Stimulated activated CD4-positive, alpha-beta T cell treated with anti-CD3 and anti-CD28 coated beads, Interleukin-4, amount 100 ng/mL, for 4 hours (primary cell): ENCODE data around the gene OCEL1.

Experiments
- DNase-seq, 2 experiments: peaks; one replicate each; pipeline ENCODE4 v3.0.0-alpha.2; 2020

Gene OCEL1

GRCh38 chr19:17211547-17212446 is 14.2 kb upstream of the OCEL1 start:
- no peak for DNase-seq

- no peak for DNase-seq
Measured at GRCh38 chr19:17213334-17213733, 12.7 kb upstream of the OCEL1 start.

- no peak for DNase-seq
Measured at GRCh38 chr19:17214508-17215126, 11.4 kb upstream of the OCEL1 start.

GRCh38 chr19:17215127-17215971 is 10.7 kb upstream of the OCEL1 start, which contains the start of gene USE1:
TSS of gene USE1 (plus strand) at chr19:17215357. CDS start at chr19:17215406, 49 bp downstream.
- DNase-seq = peak; percentile 78 to 84

GRCh38 chr19:17216058-17216670 is 9.9 kb upstream of the OCEL1 start:
- no peak for DNase-seq

GRCh38 chr19:17219286-17219685 is 6.7 kb upstream of the OCEL1 start:
- no peak for DNase-seq

GRCh38 chr19:17220207-17220758 is 5.7 kb upstream of the OCEL1 start:
- DNase-seq = peak in 1 of 2 experiments; percentile 40

- DNase-seq = no peak
Measured at GRCh38 chr19:17225053-17225452, 973 bp upstream of the OCEL1 start.

GRCh38 chr19:17227798-17228367 is 1.9 kb downstream of the OCEL1 start:
- DNase-seq = no peak

GRCh38 chr19:17229890-17230289 is 3.9 kb downstream of the OCEL1 start:
- DNase-seq = no peak

GRCh38 chr19:17232258-17232657 is 6.2 kb downstream of the OCEL1 start:
- no peak for DNase-seq

- DNase-seq = peak; percentile 55 to 62
Measured at GRCh38 chr19:17234911-17235299, 8.9 kb downstream of the OCEL1 start.

- DNase-seq = peak; percentile 70 to 78
Measured at GRCh38 chr19:17235300-17235970, 9.4 kb downstream of the OCEL1 start.

- DNase-seq = no peak
Measured at GRCh38 chr19:17235971-17236777, 10.1 kb downstream of the OCEL1 start.

- no peak for DNase-seq
Measured at GRCh38 chr19:17236811-17237543, 11.0 kb downstream of the OCEL1 start.

- no peak for DNase-seq
Measured at GRCh38 chr19:17237747-17238706, 12.0 kb downstream of the OCEL1 start.

GRCh38 chr19:17240062-17240752 is 14.2 kb downstream of the OCEL1 start:
- no peak for DNase-seq

- DNase-seq = no peak
Measured at GRCh38 chr19:17240826-17241399, 14.9 kb downstream of the OCEL1 start.
